HG03378 (cell line): ENCODE measurements around the gene CDH13.

ENCODE experiments used
- ATAC-seq: cut with Tn5 transposase; IDR thresholded peaks from one replicate; pipeline ENCODE4 v1.9.1; 2021; ENCODE audit warnings: mild to moderate bottlenecking, moderate library complexity; ENCODE audit not compliant: unreplicated experiment

CDH13 gene

GRCh38 chr16:83201748-83202147 is 575.0 kb downstream of the CDH13 start:
- ATAC-seq = no peak

GRCh38 chr16:83205896-83206295 is 579.1 kb downstream of the CDH13 start:
- ATAC-seq = no peak

GRCh38 chr16:83206426-83206825 is 579.7 kb downstream of the CDH13 start:
- no peak for ATAC-seq

- no peak for ATAC-seq
Observed at GRCh38 chr16:83211711-83212110, 584.9 kb downstream of the CDH13 start.

GRCh38 chr16:83212301-83212841 is 585.6 kb downstream of the CDH13 start:
- no peak for ATAC-seq

- ATAC-seq = no peak
Observed at GRCh38 chr16:83214671-83215070, 587.9 kb downstream of the CDH13 start.

GRCh38 chr16:83215406-83216001 is 588.7 kb downstream of the CDH13 start:
- ATAC-seq = no peak

- no peak for ATAC-seq
Observed at GRCh38 chr16:83219285-83219684, 592.5 kb downstream of the CDH13 start.

- no peak for ATAC-seq
Observed at GRCh38 chr16:83220066-83220465, 593.3 kb downstream of the CDH13 start.

GRCh38 chr16:83224642-83225041 is 597.9 kb downstream of the CDH13 start:
- ATAC-seq = no peak

- no peak for ATAC-seq
Observed at GRCh38 chr16:83227336-83227735, 600.6 kb downstream of the CDH13 start.

GRCh38 chr16:83231729-83232128 is 605.0 kb downstream of the CDH13 start:
- ATAC-seq = no peak

- no peak for ATAC-seq
Observed at GRCh38 chr16:83233153-83233552, 606.4 kb downstream of the CDH13 start.

GRCh38 chr16:83238949-83239691 is 612.4 kb downstream of the CDH13 start:
- no peak for ATAC-seq

GRCh38 chr16:83244057-83244456 is 617.3 kb downstream of the CDH13 start:
- no peak for ATAC-seq

- ATAC-seq = no peak
Observed at GRCh38 chr16:83245061-83245460, 618.3 kb downstream of the CDH13 start.

GRCh38 chr16:83247767-83248372 is 621.1 kb downstream of the CDH13 start:
- ATAC-seq = no peak

- no peak for ATAC-seq
Observed at GRCh38 chr16:83248735-83249463, 622.1 kb downstream of the CDH13 start.

GRCh38 chr16:83253521-83253920 is 626.8 kb downstream of the CDH13 start:
- ATAC-seq = no peak

GRCh38 chr16:83258366-83258928 is 631.7 kb downstream of the CDH13 start:
- ATAC-seq = no peak
